ENCODE data around the gene PHGDH. TPM values are rescaled to one million over a fixed set of nuclear protein-coding genes. Genes with fewer than 3 reads are reported as not detected.

PHGDH gene
- total RNA-seq, 2 donors from 2014 or later, result 185 to 307 TPM

- H3K27ac ChIP-seq, result peak overlapping the region in 1 of 2 donors; percentile 66
- H3K4me1 ChIP-seq (replicated peaks), result no peaks in the 10 kb centered on the region
- H3K27me3 ChIP-seq (replicated peaks; ENCODE audit: insufficient read depth), result no peaks in the 10 kb centered on the region
- DNase-seq (ENCODE audit: low spot score), result no peak
- H3K4me3 ChIP-seq, result no peak overlapping the region
- no peaks in the 10 kb centered on the region for H3K36me3 ChIP-seq
- H3K9me3 ChIP-seq, result no peaks in the 10 kb centered on the region
- 95% methylated on average over 6 of the region's 6 CpGs for WGBS
- intact Hi-C loops (cut with DNase I), result no loop called here
- TF ChIP-seq POLR2AphosphoS5 (IDR thresholded peaks at IDR 0.05) (no peak), POLR2A (IDR thresholded peaks at IDR 0.05) (no peak), CTCF (IDR thresholded peaks at IDR 0.05) (no peak)
Measured at GRCh38 chr1:119778359-119778758, 66.6 kb downstream of the PHGDH start.

- TF ChIP-seq CTCF (IDR thresholded peaks at IDR 0.05) (no peak), POLR2A (IDR thresholded peaks at IDR 0.05) (no peak), POLR2AphosphoS5 (IDR thresholded peaks at IDR 0.05) (no peak)
Measured at GRCh38 chr1:119778886-119779560, 67.3 kb downstream of the PHGDH start.

GRCh38 chr1:119779869-119780356 is 68.2 kb downstream of the PHGDH start:
- intact Hi-C loops (cut with DNase I), result no loop called here
- 12% methylated on average over 5 of the region's 5 CpGs for WGBS
- Histone ChIP-seq H3K27me3 (replicated peaks; ENCODE audit: insufficient read depth) (no peaks in the 10 kb centered on the region), H3K27ac (peak overlapping the region; percentile 56 to 66), H3K36me3 (no peaks in the 10 kb centered on the region), H3K4me1 (replicated peaks) (no peaks in the 10 kb centered on the region), H3K4me3 (no peak overlapping the region), H3K9me3 (no peaks in the 10 kb centered on the region)
- peak; percentile 75 for DNase-seq (ENCODE audit: low spot score)
- TF ChIP-seq POLR2A (IDR thresholded peaks at IDR 0.05), result no peak
- peak; percentile 87 for TF ChIP-seq POLR2AphosphoS5 (IDR thresholded peaks at IDR 0.05)

More at GRCh38 chr1:119778886-119779560, 67.3 kb downstream of the PHGDH start:
- intact Hi-C loops (cut with DNase I), result no loop called here
- Histone ChIP-seq H3K9me3 (no peaks in the 10 kb centered on the region), H3K27me3 (replicated peaks; ENCODE audit: insufficient read depth) (no peaks in the 10 kb centered on the region), H3K4me3 (no peak overlapping the region), H3K36me3 (no peaks in the 10 kb centered on the region), H3K27ac (peak overlapping the region; percentile 56 to 66), H3K4me1 (replicated peaks) (no peaks in the 10 kb centered on the region)
- 93% methylated on average over 13 of the region's 13 CpGs for WGBS
- DNase-seq (ENCODE audit: low spot score), result no peak

GRCh38 chr1:119781434-119782210 is 69.9 kb downstream of the PHGDH start:
- no peaks in the 10 kb centered on the region for H3K9me3 ChIP-seq
- DNase-seq (ENCODE audit: low spot score), result no peak
- no peak overlapping the region for H3K4me3 ChIP-seq
- WGBS, result 93% methylated on average over 11 of the region's 11 CpGs
- H3K36me3 ChIP-seq, result no peaks in the 10 kb centered on the region
- no peaks in the 10 kb centered on the region for H3K27me3 ChIP-seq (replicated peaks; ENCODE audit: insufficient read depth)
- H3K27ac ChIP-seq, result no peak overlapping the region
- no peaks in the 10 kb centered on the region for H3K4me1 ChIP-seq (replicated peaks)
- intact Hi-C loops (cut with DNase I), result no loop called here
- TF ChIP-seq POLR2A (IDR thresholded peaks at IDR 0.05) (no peak), CTCF (IDR thresholded peaks at IDR 0.05) (no peak), POLR2AphosphoS5 (IDR thresholded peaks at IDR 0.05) (no peak)

GRCh38 chr1:119782631-119783325 is 71.0 kb downstream of the PHGDH start:
- WGBS, result 56% methylated on average over 7 of the region's 7 CpGs

More at GRCh38 chr1:119782631-119783325, 71.0 kb downstream of the PHGDH start:
- no peaks in the 10 kb centered on the region for H3K4me1 ChIP-seq (replicated peaks)
- no peaks in the 10 kb centered on the region for H3K36me3 ChIP-seq
- no peaks in the 10 kb centered on the region for H3K27me3 ChIP-seq (replicated peaks; ENCODE audit: insufficient read depth)
- H3K9me3 ChIP-seq, result no peaks in the 10 kb centered on the region
- no peak overlapping the region for H3K4me3 ChIP-seq
- TF ChIP-seq POLR2AphosphoS5 (IDR thresholded peaks at IDR 0.05) (no peak), CTCF (IDR thresholded peaks at IDR 0.05) (no peak)
- no peak for DNase-seq (ENCODE audit: low spot score)
- intact Hi-C loops (cut with DNase I), result no loop called here
- peak overlapping the region in 1 of 2 donors; percentile 50 for H3K27ac ChIP-seq
